ENCODE measurements around the gene PIK3R4.

DNA sequence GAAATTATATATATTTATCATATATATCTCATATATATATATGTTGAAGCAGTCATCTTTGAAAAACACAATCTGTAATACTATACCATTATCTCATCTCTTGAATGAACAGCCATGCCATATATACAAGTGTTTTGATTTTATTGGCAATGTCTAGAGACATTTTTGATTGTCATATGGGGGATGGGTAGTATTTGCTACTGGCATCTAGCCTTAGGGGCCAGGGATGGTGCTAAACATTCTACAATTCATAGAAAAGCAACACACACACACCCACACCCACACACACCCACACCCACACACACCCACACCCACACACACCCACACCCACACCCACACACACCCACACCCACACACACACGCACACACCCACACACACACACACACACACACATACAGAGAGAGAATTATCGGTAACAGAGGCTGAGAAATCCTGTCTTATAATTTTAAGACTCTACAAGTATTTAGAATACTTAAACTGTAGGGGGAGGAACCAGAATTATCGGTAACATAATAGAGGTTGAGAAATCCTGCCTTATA, 11.1 kb upstream of the PIK3R4 start:
- TF ChIP-seq, protein P1, sequence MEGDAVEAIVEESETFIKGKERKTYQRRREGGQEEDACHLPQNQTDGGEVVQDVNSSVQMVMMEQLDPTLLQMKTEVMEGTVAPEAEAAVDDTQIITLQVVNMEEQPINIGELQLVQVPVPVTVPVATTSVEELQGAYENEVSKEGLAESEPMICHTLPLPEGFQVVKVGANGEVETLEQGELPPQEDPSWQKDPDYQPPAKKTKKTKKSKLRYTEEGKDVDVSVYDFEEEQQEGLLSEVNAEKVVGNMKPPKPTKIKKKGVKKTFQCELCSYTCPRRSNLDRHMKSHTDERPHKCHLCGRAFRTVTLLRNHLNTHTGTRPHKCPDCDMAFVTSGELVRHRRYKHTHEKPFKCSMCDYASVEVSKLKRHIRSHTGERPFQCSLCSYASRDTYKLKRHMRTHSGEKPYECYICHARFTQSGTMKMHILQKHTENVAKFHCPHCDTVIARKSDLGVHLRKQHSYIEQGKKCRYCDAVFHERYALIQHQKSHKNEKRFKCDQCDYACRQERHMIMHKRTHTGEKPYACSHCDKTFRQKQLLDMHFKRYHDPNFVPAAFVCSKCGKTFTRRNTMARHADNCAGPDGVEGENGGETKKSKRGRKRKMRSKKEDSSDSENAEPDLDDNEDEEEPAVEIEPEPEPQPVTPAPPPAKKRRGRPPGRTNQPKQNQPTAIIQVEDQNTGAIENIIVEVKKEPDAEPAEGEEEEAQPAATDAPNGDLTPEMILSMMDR (IDR thresholded peaks at IDR 0.05): no peak
- no peak for TF ChIP-seq POLR2A (IDR thresholded peaks at IDR 0.05)

Data from uterus (tissue), 2 donors.